A673 (cell line): ENCODE measurements around the gene COG7. TPM values are rescaled to one million over a fixed set of nuclear protein-coding genes. Genes with fewer than 3 reads are reported as not detected.

Source experiments
- BruUV-seq: library from RNA; stranded (reverse); fragments of 400-500 nt; replicated peaks from 2 replicates; lab custom pipeline; 2021; lab: Mats Ljungman, UMichigan
- CTCF ChIA-PET: fragments of 300-600 bp; sonication (Branson Sonifier 250); formaldehyde crosslinking; loops from one replicate; lab custom pipeline; 2022; ENCODE audit warnings: antibody characterized with exemption; lab: Charles Lee
- POLR2A ChIA-PET: fragments of 300-600 bp; sonication (Branson Sonifier 250); formaldehyde crosslinking; loops from one replicate; lab custom pipeline; 2022; ENCODE audit warnings: antibody characterized with exemption; ENCODE audit not compliant: low non-redundant PET; lab: Charles Lee
- DNase-seq: peaks from one replicate; pipeline ENCODE4 v3.0.0-alpha.2; 2015; ENCODE audit warnings: low spot score
- H3K27ac ChIP-seq: fragments of 200-600 bp; sonication (generic); 2 replicates; pipeline ENCODE4 v1.5.1; 2016; ENCODE audit warnings: mixed run types, low read depth, mild to moderate bottlenecking, mixed read lengths, antibody characterized with exemption, low read length; ENCODE audit not compliant: poor library complexity, severe bottlenecking
- H3K27me3 ChIP-seq: fragments of 200-600 bp; sonication (generic); replicated peaks from 2 replicates; pipeline ENCODE4 v1.6.1; 2017; ENCODE audit warnings: mixed run types, low read depth, mild to moderate bottlenecking, mixed read lengths, antibody characterized with exemption, low read length; ENCODE audit not compliant: insufficient read depth, poor library complexity
- H3K36me3 ChIP-seq: fragments of 200-600 bp; sonication (generic); 2 replicates; pipeline ENCODE4 v1.6.1; 2016; ENCODE audit warnings: mixed run types, mild to moderate bottlenecking, mixed read lengths, antibody characterized with exemption, low read length; ENCODE audit not compliant: insufficient read depth, poor library complexity, severe bottlenecking
- H3K4me1 ChIP-seq: fragments of 200-600 bp; sonication (generic); 2 replicates; pipeline ENCODE4 v1.6.1; 2017; ENCODE audit warnings: mixed run types, mild to moderate bottlenecking, mixed read lengths, antibody characterized with exemption, low read length; ENCODE audit not compliant: insufficient read depth, poor library complexity, severe bottlenecking
- H3K4me3 ChIP-seq: fragments of 200-600 bp; sonication (generic); 2 replicates; pipeline ENCODE4 v1.5.1; 2016; ENCODE audit warnings: low read depth, mixed run types, mild to moderate bottlenecking, mixed read lengths, low read length; ENCODE audit not compliant: poor library complexity, severe bottlenecking
- H3K9me3 ChIP-seq: fragments of 200-600 bp; sonication (generic); 2 replicates; pipeline ENCODE4 v1.6.1; 2016; ENCODE audit warnings: mixed run types, low read depth, mild to moderate bottlenecking, mixed read lengths, antibody characterized with exemption, low read length; ENCODE audit not compliant: poor library complexity, severe bottlenecking
- EZH2 ChIP-seq: fragments of 200-600 bp; sonication (generic); IDR thresholded peaks from 2 replicates; pipeline ENCODE4 v1.6.1; 2017; ENCODE audit warnings: borderline replicate concordance, low read depth, mild to moderate bottlenecking, mixed read lengths, antibody characterized with exemption, low read length; ENCODE audit not compliant: poor library complexity, severe bottlenecking
- intact Hi-C: fragments of 100-400 bp; cut with micrococcal nuclease; formaldehyde crosslinking; loops from one replicate; pipeline ENCODE4 v1.10.0; 2022; ENCODE audit not compliant: unreplicated experiment
- total RNA-seq: library from RNA; stranded (reverse); gene quantifications from 2 replicates; pipeline ENCODE4 v1.2.3, GENCODE V29; 2021
- TF ChIP-seq, protein P1 (sequence below): fragments of 300-800, 200-600 bp; sonication (generic); conservative IDR thresholded peaks from 2 replicates; pipeline ENCODE4 v1.5.1; 2017; ENCODE audit warnings: low read depth, mild to moderate bottlenecking, antibody characterized with exemption, low read length, moderate library complexity, mixed read lengths

The COG7 gene
- total RNA-seq, 1 experiment from 2014 or later, result 33.8 TPM

DNA sequence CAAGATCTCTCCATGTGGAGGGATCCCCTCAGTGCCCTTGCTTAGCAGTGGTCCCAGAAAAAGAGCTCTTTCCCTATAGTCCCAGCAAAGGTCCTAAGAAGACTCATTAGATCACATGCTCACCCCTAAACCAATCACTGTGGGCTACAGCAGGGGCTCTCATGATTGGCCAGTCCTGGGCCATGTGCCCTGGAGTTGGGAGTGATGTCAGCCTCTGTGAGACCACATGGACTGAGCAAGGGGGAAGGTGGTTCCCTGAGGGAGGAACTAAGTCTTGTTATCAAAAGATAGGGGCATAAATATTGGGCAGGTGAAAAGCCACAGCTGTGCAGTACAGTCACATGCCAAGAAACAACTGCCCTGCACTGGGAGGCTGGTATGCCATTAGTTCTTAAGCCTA lies 99.5 kb downstream of the COG7 start:
- no peaks in the 10 kb centered on the region for H3K36me3 ChIP-seq
- TF ChIP-seq, protein P1, sequence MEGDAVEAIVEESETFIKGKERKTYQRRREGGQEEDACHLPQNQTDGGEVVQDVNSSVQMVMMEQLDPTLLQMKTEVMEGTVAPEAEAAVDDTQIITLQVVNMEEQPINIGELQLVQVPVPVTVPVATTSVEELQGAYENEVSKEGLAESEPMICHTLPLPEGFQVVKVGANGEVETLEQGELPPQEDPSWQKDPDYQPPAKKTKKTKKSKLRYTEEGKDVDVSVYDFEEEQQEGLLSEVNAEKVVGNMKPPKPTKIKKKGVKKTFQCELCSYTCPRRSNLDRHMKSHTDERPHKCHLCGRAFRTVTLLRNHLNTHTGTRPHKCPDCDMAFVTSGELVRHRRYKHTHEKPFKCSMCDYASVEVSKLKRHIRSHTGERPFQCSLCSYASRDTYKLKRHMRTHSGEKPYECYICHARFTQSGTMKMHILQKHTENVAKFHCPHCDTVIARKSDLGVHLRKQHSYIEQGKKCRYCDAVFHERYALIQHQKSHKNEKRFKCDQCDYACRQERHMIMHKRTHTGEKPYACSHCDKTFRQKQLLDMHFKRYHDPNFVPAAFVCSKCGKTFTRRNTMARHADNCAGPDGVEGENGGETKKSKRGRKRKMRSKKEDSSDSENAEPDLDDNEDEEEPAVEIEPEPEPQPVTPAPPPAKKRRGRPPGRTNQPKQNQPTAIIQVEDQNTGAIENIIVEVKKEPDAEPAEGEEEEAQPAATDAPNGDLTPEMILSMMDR, result no peak
- no peak for TF ChIP-seq EZH2
- DNase-seq, result no peak
- no peaks in the 10 kb centered on the region for H3K27me3 ChIP-seq
- intact Hi-C loops, result no loop called here
- no TSS peak for BruUV-seq
- no peak overlapping the region for H3K27ac ChIP-seq
- CTCF ChIA-PET, result interaction anchor here (0.5 kb wide), 1 partner anchor 172 kb away, joined by 9 read pairs; no protein-coding TSS in a partner anchor
- H3K4me3 ChIP-seq, result no peak overlapping the region
- H3K9me3 ChIP-seq, result no peaks in the 10 kb centered on the region
- POLR2A ChIA-PET, result no interaction called here
- no peaks in the 10 kb centered on the region for H3K4me1 ChIP-seq

DNA sequence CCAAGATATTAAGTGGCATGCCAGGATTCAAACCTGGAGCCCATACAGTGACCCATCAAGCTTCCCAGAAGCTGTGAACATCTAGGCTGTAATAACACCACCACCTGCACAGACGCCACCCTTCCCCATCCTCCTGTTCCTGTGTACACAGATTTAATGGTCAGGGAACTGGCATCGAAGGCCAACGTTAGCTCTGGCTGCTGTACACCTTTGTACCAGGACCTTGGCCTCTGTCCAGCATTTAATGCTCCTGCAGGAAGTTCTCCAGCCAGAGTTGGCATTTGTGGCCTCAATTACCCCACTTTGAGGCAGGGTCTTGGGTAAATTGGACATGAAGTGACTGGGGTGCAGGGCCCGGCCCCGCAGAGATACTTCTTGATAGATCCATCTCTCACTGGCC lies 101.6 kb downstream of the COG7 start:
- Histone ChIP-seq H3K27me3 (no peaks in the 10 kb centered on the region), H3K4me3 (no peak overlapping the region), H3K4me1 (no peaks in the 10 kb centered on the region), H3K36me3 (no peaks in the 10 kb centered on the region), H3K27ac (no peak overlapping the region), H3K9me3 (no peaks in the 10 kb centered on the region)
- intact Hi-C loops, result no loop called here
- TF ChIP-seq EZH2, result no peak
- TF ChIP-seq, protein P1, result no peak
- DNase-seq, result no peak
- ChIA-PET CTCF (no interaction called here), POLR2A (no interaction called here)
- BruUV-seq, result no TSS peak

DNA sequence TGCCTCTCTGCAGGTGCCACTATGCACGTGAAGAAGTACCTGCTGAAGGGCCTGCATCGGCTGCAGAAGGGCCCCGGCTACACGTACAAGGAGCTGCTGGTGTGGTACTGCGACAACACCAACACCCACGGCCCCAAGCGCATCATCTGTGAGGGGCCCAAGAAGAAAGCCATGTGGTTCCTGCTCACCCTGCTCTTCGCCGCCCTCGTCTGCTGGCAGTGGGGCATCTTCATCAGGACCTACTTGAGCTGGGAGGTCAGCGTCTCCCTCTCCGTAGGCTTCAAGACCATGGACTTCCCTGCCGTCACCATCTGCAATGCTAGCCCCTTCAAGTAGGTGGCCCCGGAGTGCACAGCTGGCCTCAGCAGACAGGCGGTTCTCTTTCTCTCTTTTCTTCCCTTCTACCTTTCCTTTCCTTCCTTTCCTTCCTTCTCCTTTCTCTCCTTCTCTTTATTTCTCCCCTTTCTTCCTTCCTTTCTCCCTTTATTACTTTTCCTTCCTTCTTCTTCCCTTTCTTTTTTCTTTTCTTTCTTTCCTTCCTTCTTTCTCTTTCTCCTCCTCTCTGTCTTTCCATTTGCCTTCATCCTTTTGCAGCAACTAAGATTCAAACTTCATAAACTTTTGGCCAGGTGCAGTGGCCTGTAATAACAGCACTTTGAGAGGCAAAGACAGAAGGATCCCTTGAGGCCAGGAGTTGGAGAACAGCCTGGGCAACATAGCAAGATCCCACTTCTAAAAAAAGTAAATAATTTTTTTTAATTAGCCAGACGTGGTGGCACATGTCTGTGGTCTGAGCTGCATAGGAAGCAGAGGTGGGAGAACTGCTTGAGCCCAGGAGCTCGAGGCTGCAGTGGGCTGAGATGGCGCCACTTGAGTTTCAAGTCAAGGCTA lies 104.2 kb downstream of the COG7 start:
- H3K4me3 ChIP-seq, result no peak overlapping the region
- ChIA-PET CTCF (no interaction called here), POLR2A (no interaction called here)
- no peak for DNase-seq
- no peak overlapping the region for H3K27ac ChIP-seq
- no peaks in the 10 kb centered on the region for H3K4me1 ChIP-seq
- H3K9me3 ChIP-seq, result no peaks in the 10 kb centered on the region
- TF ChIP-seq EZH2, result no peak
- TF ChIP-seq, protein P1, result peak; percentile 42
- no peaks in the 10 kb centered on the region for H3K36me3 ChIP-seq
- BruUV-seq, result no TSS peak
- intact Hi-C loops, result no loop called here
- H3K27me3 ChIP-seq, result no peaks in the 10 kb centered on the region
